Breast epithelium (tissue), 4 donors: Measurements from ENCODE around the gene KIAA2012. TPM values are rescaled to one million over a fixed set of nuclear protein-coding genes. Genes with fewer than 3 reads are reported as not detected.

Experiments
- DNase-seq, 2 donors: peaks; one replicate each; pipeline ENCODE4 v3.0.0-alpha.2; 2019; ENCODE audit warnings: low spot score in 2 of 2
- H3K27ac ChIP-seq, 2 donors: fragments of 200-600 bp; sonication (generic) in 1 of 2; one replicate each; pipeline ENCODE4 v1.5.1; 2016 to 2019; ENCODE audit warnings: mild to moderate bottlenecking in 1 of 2
- H3K27me3 ChIP-seq, 2 donors: fragments of 200-600 bp; sonication (generic) in 1 of 2; one replicate each; pipeline versions ENCODE4 v1.5.1 to v1.6.0; 2017 to 2019; ENCODE audit warnings: control low read depth in 1 of 2, mild to moderate bottlenecking in 1 of 2
- H3K36me3 ChIP-seq: fragments of 200-600 bp; one replicate; pipeline ENCODE4 v1.5.1; 2019
- H3K4me1 ChIP-seq, 2 donors: fragments of 200-600 bp; sonication (generic); one replicate each; pipeline ENCODE4 v1.5.1; 2016 to 2019; ENCODE audit warnings: control low read depth in 1 of 2
- H3K4me3 ChIP-seq, 3 donors: fragments of 200-600 bp; sonication (generic); 1 replicate in 2 of 3; 2 replicates in 1 of 3; pipeline ENCODE4 v1.5.1; 2016 to 2019; ENCODE audit warnings: mild to moderate bottlenecking in 3 of 3, moderate library complexity in 2 of 3
- H3K9me3 ChIP-seq, 2 donors: fragments of 200-600 bp; sonication (generic) in 1 of 2; one replicate each; pipeline ENCODE4 v1.5.1; 2016 to 2019; ENCODE audit warnings: control low read depth in 1 of 2
- POLR2A ChIP-seq: fragments of 450-650 bp; IDR thresholded peaks from one replicate; pipeline ENCODE4 v1.6.1; 2016; ENCODE audit warnings: antibody characterized with exemption, mild to moderate bottlenecking, moderate library complexity
- POLR2AphosphoS5 ChIP-seq, 3 donors: sonication (generic); formaldehyde crosslinking; IDR thresholded peaks; one replicate each; pipeline ENCODE4 v1.6.1; 2017; ENCODE audit warnings: antibody characterized with exemption in 3 of 3
- intact Hi-C: fragments of 100-400 bp; cut with DNase I; formaldehyde crosslinking; loops from one replicate; pipeline ENCODE4 v1.15.1; 2023; ENCODE audit warnings: low total_unique reads
- total RNA-seq, 3 donors: library from RNA; depleted of rRNA; stranded (reverse); fragments of >200 nt; gene quantifications; one replicate each; pipeline ENCODE4 v1.1.0, GENCODE V29; 2016
- TF ChIP-seq, protein P1 (sequence below), 3 donors: fragments of 450-650 bp; IDR thresholded peaks; one replicate each; pipeline ENCODE4 v1.5.1; 2016 to 2017; ENCODE audit warnings: antibody characterized with exemption in 3 of 3, mild to moderate bottlenecking in 3 of 3, moderate library complexity in 3 of 3

The KIAA2012 gene
- total RNA-seq, 3 donors from 2014 or later: not detected

DNA sequence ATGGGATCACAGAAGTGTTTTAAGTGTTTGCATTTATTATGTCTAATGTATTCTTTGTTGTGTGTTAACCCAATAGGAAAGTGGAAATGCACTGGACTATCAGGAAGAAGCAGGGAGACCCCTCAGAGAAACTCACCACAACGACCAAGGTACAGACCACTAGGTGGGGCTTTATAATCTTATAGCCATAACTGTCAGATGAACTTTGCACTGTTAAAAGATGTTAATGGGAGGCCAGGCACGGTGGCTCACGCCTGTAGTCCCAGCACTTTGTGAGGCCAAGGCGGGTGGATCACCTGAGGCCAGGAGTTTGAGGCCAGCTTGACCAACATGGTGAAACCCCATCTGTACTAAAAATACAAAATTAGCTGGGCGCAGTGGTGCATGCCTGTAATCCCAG, 92.2 kb downstream of the KIAA2012 start:
- H3K36me3 ChIP-seq: no peaks in the 10 kb centered on the region
- H3K27me3 ChIP-seq: no peaks in the 10 kb centered on the region
- H3K9me3 ChIP-seq: no peaks in the 10 kb centered on the region
- TF ChIP-seq POLR2AphosphoS5 (IDR thresholded peaks at IDR 0.05) (no peak), POLR2A (no peak)
- TF ChIP-seq, protein P1, sequence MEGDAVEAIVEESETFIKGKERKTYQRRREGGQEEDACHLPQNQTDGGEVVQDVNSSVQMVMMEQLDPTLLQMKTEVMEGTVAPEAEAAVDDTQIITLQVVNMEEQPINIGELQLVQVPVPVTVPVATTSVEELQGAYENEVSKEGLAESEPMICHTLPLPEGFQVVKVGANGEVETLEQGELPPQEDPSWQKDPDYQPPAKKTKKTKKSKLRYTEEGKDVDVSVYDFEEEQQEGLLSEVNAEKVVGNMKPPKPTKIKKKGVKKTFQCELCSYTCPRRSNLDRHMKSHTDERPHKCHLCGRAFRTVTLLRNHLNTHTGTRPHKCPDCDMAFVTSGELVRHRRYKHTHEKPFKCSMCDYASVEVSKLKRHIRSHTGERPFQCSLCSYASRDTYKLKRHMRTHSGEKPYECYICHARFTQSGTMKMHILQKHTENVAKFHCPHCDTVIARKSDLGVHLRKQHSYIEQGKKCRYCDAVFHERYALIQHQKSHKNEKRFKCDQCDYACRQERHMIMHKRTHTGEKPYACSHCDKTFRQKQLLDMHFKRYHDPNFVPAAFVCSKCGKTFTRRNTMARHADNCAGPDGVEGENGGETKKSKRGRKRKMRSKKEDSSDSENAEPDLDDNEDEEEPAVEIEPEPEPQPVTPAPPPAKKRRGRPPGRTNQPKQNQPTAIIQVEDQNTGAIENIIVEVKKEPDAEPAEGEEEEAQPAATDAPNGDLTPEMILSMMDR (IDR thresholded peaks at IDR 0.05): no peak
- no peak overlapping the region for H3K4me3 ChIP-seq
- no peak for DNase-seq
- peaks cover 0 to 4% of the 10 kb centered on the region in 2 donors for H3K4me1 ChIP-seq
- H3K27ac ChIP-seq: no peak overlapping the region
- intact Hi-C loops: loop anchor here (10.0 kb wide), 1 partner anchor 360 kb away; the partner anchor contains the start of gene CDK15

DNA sequence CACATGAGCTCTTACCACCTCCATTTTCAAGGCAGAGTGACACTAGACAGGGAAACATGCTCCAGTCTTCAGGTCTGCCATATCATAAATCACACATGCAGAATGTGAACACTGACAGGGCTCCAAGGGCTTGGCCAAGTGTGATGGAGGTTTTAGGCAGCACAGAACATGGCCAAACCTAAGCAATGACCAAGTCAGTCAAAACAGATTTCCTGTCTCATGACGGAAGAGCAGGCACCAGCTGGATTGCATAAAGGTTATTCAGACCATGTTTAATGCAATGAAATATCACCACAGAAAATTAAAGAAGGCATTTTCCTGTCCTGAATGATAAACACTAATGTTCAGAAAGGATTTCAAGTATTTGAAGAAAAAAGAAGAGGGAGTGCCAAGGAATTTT, 92.9 kb downstream of the KIAA2012 start:
- no peak for DNase-seq
- TF ChIP-seq, protein P1 (IDR thresholded peaks at IDR 0.05): no peak
- TF ChIP-seq POLR2A (no peak), POLR2AphosphoS5 (IDR thresholded peaks at IDR 0.05) (no peak)
- no peaks in the 10 kb centered on the region for H3K27me3 ChIP-seq
- peaks cover 0 to 1% of the 10 kb centered on the region in 2 donors for H3K4me1 ChIP-seq
- no peak overlapping the region for H3K4me3 ChIP-seq
- no peaks in the 10 kb centered on the region for H3K36me3 ChIP-seq
- H3K27ac ChIP-seq: no peak overlapping the region
- intact Hi-C loops: loop anchor here (10.0 kb wide), 1 partner anchor 361 kb away; the partner anchor contains the start of gene CDK15
- no peaks in the 10 kb centered on the region for H3K9me3 ChIP-seq

DNA sequence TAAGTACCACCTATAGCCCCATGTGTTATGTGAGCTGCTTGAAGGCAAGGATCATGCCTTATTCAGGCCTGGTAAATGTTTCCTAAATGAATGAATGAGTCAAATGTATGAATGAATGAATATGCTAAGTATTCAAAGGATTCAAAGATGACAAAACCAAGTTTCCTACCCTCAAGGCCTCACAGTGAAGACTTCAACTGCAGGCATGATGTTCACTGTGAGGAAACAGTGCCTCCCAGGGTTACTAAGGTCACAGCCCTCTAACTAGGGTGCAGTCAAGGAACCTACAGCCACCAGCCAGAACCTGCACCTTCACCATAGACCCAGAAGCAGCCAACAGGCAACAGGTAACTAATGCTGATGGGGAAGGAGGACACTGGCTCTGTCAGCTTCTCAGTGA, 96.1 kb downstream of the KIAA2012 start:
- intact Hi-C loops: loop anchor here (10.0 kb wide), 1 partner anchor 364 kb away; the partner anchor contains the start of gene CDK15
- Histone ChIP-seq H3K36me3 (no peaks in the 10 kb centered on the region), H3K4me1 (no peaks in the 10 kb centered on the region), H3K27ac (no peak overlapping the region), H3K27me3 (no peaks in the 10 kb centered on the region), H3K4me3 (no peak overlapping the region), H3K9me3 (no peaks in the 10 kb centered on the region)
- DNase-seq: no peak
- TF ChIP-seq POLR2A: no peak
- TF ChIP-seq POLR2AphosphoS5 (IDR thresholded peaks at IDR 0.05): no peak
- TF ChIP-seq, protein P1 (IDR thresholded peaks at IDR 0.05): no peak

GRCh38 chr2:202169832-202170424, 96.9 kb downstream of the KIAA2012 start:
- Histone ChIP-seq H3K4me3 (no peak overlapping the region), H3K9me3 (no peaks in the 10 kb centered on the region), H3K36me3 (no peaks in the 10 kb centered on the region), H3K4me1 (no peaks in the 10 kb centered on the region), H3K27ac (no peak overlapping the region), H3K27me3 (no peaks in the 10 kb centered on the region)
- intact Hi-C loops: loop anchor here (10.0 kb wide), 1 partner anchor 365 kb away; the partner anchor contains the start of gene CDK15
- TF ChIP-seq POLR2AphosphoS5 (IDR thresholded peaks at IDR 0.05): no peak
- TF ChIP-seq POLR2A: no peak
- TF ChIP-seq, protein P1 (IDR thresholded peaks at IDR 0.05): no peak
- no peak for DNase-seq

- peak overlapping the region in 2 of 3 donors; percentile 13 for H3K4me3 ChIP-seq
- TF ChIP-seq, protein P1 (IDR thresholded peaks at IDR 0.05): no peak
- TF ChIP-seq POLR2AphosphoS5 (IDR thresholded peaks at IDR 0.05): no peak
- no peak for TF ChIP-seq POLR2A
- H3K4me1 ChIP-seq: no peaks in the 10 kb centered on the region
- no peaks in the 10 kb centered on the region for H3K9me3 ChIP-seq
- no peaks in the 10 kb centered on the region for H3K27me3 ChIP-seq
- no peaks in the 10 kb centered on the region for H3K36me3 ChIP-seq
- no peak for DNase-seq
- H3K27ac ChIP-seq: no peak overlapping the region
- intact Hi-C loops: no loop called here
Observed at GRCh38 chr2:202171241-202171825, 98.3 kb downstream of the KIAA2012 start.
